GM19099 (cell line): ENCODE results near the gene STEAP2.

ENCODE experiments used
- POLR2A ChIP-seq: IDR thresholded peaks from 3 replicates; pipeline ENCODE4 v1.6.1; 2011; ENCODE audit warnings: low read depth; ENCODE audit not compliant: insufficient read length; ENCODE audit errors: extremely low read depth

The STEAP2 gene

DNA sequence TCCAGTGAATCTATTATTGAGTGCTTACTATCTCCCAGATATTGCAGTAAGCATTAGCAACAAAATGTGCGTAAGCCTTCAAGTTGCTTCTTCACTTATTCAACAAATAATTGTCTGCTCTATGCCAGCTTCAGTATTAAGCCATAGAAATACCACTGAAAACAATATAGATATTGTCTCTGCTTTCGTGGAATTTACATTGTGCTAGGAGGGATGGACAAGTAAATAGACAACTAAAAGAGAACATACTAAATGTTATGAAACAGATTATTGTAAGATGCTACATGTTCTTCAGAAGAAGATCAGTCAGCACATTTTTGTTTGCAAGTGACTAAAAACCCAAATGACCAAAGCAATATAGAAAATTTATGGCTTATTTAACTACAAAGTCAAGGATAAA, 60.7 kb downstream of the STEAP2 start:
- no peak for TF ChIP-seq POLR2A

DNA sequence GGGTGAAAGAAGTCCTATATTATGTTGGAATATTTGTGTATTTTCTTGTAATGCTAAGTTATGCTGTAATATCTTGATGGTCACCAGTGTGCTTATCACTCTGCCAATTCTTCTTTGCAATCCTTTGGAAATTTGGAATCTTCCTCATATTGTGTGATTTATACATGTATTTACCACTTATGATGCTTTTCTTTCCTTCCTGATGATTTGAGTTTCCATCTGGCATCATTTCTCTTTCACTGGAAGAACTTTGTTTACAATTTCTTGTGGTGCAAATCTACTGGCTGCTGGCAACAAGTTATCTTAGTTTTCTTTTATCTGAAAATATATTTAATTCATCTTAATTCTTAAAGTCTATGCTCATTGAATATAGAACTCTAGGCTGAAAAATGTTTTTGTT, 62.6 kb downstream of the STEAP2 start:
- TF ChIP-seq POLR2A, result no peak

DNA sequence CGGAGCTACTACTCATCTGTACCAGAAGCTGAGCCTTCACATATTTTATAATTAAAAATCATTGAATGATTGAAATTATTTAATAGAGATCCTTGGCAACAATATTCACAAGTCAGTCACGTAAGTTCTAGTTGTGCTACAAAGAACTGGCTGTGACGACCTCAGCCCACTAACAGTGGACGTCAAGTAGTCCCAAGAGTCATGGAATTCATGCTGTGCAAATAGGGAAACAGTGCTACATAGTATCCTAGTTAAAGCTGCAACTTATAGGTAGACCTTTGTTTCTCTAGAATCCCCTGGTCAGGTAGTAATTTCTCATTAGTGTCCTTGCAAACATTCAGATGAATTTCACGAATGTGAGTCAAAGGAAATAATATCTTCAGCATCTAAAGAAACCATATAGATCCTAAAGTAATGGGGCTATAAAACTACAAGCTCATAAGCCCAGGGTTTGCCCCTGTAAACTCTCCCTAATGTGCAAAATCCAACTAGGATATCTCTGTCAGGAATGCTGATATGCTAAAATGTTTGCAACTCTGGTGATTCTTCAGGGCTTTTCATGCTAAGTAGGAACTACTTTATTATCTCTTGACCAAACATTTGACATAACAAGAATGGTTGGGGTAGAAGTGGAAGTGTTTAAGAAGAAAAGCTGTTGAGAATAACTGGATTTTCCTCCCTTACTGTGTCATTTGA, 64.6 kb downstream of the STEAP2 start:
- TF ChIP-seq POLR2A, result no peak
